ENCODE measurements around the gene COG5. TPM values are rescaled to one million over a fixed set of nuclear protein-coding genes. Genes with fewer than 3 reads are reported as not detected.

The COG5 gene
- total and polyA plus RNA-seq, 9 of the 15 experiments (the other 6 are each of a cell fraction or from before 2014, with no cell fraction given): 15.3 to 75.1 (median 56.4) TPM

DNA sequence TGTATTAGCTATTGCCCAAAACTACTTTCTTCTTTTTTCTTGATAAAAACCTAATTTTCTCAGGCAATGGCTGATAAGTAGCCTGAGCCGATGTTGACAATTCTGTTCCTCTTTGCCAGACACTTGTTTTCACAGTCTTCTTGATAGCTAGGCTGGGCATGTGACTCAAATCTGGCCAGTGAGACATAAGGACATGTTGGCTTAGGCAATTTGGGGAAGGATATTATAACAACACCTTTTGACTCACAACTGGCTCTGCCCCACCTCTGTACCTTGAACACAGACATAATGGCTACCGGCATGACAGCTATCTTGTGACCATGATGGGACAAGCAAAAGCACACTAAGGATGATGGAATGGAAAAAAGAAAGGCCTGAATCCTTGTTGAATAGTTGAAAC lies 166.7 kb downstream of the COG5 start:
- peak; percentile 58 for ATAC-seq
- ChIA-PET CTCF (ENCODE audit: low intra/inter-chr PET ratio) (no interaction called here), POLR2A (interaction anchor here (0.6 to 2.2 kb wide), 3 partner anchors 10 to 26 kb away, joined by 3 to 18 read pairs (median 10); no protein-coding TSS in a partner anchor)
- Histone ChIP-seq H3K4me1 (replicated peaks in 1 of 2; ENCODE audit: control insufficient read depth in 2 of 2, insufficient read depth in 2 of 2, low read length in 2 of 2) (no peaks in the 10 kb centered on the region), H2AFZ (ENCODE audit: low read depth, low read length) (no peak overlapping the region), H3K9me3 (replicated peaks; ENCODE audit: control insufficient read depth, insufficient read depth, low read depth, low read length) (no peaks in the 10 kb centered on the region), H3K4me3 (no peak overlapping the region), H3K27me3 (ENCODE audit: control insufficient read depth in 2 of 2, insufficient read depth in 2 of 2, low read length in 2 of 2) (no peaks in the 10 kb centered on the region), H3K4me2 (ENCODE audit: insufficient read depth, low read length) (no peak overlapping the region), H4K20me1 (replicated peaks; ENCODE audit: control insufficient read depth, insufficient read depth, low read length) (no peaks in the 10 kb centered on the region), H3K36me3 (ENCODE audit: control insufficient read depth, insufficient read depth, low read length) (no peaks in the 10 kb centered on the region; the same call in 2 of the 3 replicates), H3K9me1 (ENCODE audit: control insufficient read depth, insufficient read depth, low read length) (no peaks in the 10 kb centered on the region), H3K27ac (ENCODE audit: extremely low read depth, low read depth, low read length) (no peak overlapping the region), H3K9ac (ENCODE audit: insufficient read depth in 1 of 2, low read depth in 2 of 2, low read length in 2 of 2) (no peak overlapping the region), H3K79me2 (ENCODE audit: control insufficient read depth, insufficient read depth, low read length) (no peaks in the 10 kb centered on the region)
- no TSS peak for BruUV-seq (replicated peaks)
- TF ChIP-seq GATA2 (CRISPR knock-in tag; IDR thresholded peaks at IDR 0.05) (no peak), ETS2 (tag; IDR thresholded peaks at IDR 0.05; ENCODE audit: borderline replicate concordance, poor library complexity, severe bottlenecking) (no peak), USF2 (CRISPR knock-in tag; IDR thresholded peaks at IDR 0.05) (peak; percentile 61), SMARCA4 (IDR thresholded peaks at IDR 0.05) (no peak), GMEB1 (CRISPR knock-in tag; IDR thresholded peaks at IDR 0.05) (no peak), FOXA3 (CRISPR knock-in tag; conservative IDR thresholded peaks at IDR 0.05 in 1 of 2, IDR thresholded peaks at IDR 0.05 in 1 of 2) (0 out of 4 replicates have a peak, but pooled peaks of 1 of the 2 experiments have one; percentile 11), RAD51 (IDR thresholded peaks at IDR 0.05; ENCODE audit: borderline replicate concordance, low read depth) (peak; percentile 63), FOXJ2 (tag; IDR thresholded peaks at IDR 0.05) (peak; percentile 60; the same call in 1 of the 2 replicates), CHAMP1 (IDR thresholded peaks at IDR 0.05) (peak; percentile 43; the same call in 1 of the 2 replicates), SOX6 (IDR thresholded peaks at IDR 0.05) (0 out of 2 replicates have a peak, but pooled peaks have one; percentile 29), ZNF197 (CRISPR knock-in tag; IDR thresholded peaks at IDR 0.05; ENCODE audit: low read depth) (no peak), ZNF695 (CRISPR knock-in tag; IDR thresholded peaks at IDR 0.05) (no peak), RNF2 (IDR thresholded peaks at IDR 0.05) (no peak), ZNF232 (CRISPR knock-in tag; IDR thresholded peaks at IDR 0.05) (no peak), SMARCA5 (IDR thresholded peaks at IDR 0.05) (no peak)
- TF ChIP-seq, protein P1, sequence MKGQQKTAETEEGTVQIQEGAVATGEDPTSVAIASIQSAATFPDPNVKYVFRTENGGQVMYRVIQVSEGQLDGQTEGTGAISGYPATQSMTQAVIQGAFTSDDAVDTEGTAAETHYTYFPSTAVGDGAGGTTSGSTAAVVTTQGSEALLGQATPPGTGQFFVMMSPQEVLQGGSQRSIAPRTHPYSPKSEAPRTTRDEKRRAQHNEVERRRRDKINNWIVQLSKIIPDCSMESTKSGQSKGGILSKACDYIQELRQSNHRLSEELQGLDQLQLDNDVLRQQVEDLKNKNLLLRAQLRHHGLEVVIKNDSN (CRISPR knock-in tag; IDR thresholded peaks at IDR 0.05): peak; percentile 77
- DNase-seq (ENCODE audit: extremely low read depth in 1 of 4, low spot score in 3 of 4): peak in 2 of 4 experiments; percentile 16 to 18
- 62% methylated on average over 2 of the region's 2 CpGs for WGBS (ENCODE audit: insufficient coverage, low coverage, missing lambda C conversion rate)
- in situ Hi-C loops (cut with MboI): no loop called here
- intact Hi-C loops (cut with micrococcal nuclease): no loop called here
- FAIRE-seq: no peak
